Measurements from ENCODE around the gene CIROP.
"Not testable (repeated sequence)": the region's sequence is repeated elsewhere in the genome, so short reads cannot be mapped to it uniquely, and the experiment has no call there.

Gene CIROP

GRCh38 chr14:23110579-23111365 lies 6.0 kb upstream of the CIROP start:
- ATAC-seq (no peak), DNase-seq (ENCODE audit: low spot score in 2 of 2) (no peak)
- Mint-ChIP-seq H3K4me3 (no peak overlapping the region), H3K4me1 (peaks cover 8% of the 10 kb centered on the region), H3K27ac (no peak overlapping the region), H3K36me3 (no peaks in the 10 kb centered on the region), H3K9me3 (no peaks in the 10 kb centered on the region)

- ATAC-seq (no peak), DNase-seq (ENCODE audit: low spot score in 2 of 2) (no peak)
- H3K4me3 Mint-ChIP-seq, result no peak overlapping the region
- H3K9me3 Mint-ChIP-seq, result no peaks in the 10 kb centered on the region
- H3K27ac Mint-ChIP-seq, result no peak overlapping the region
- H3K36me3 Mint-ChIP-seq, result no peaks in the 10 kb centered on the region
- peaks cover 3% of the 10 kb centered on the region for H3K4me1 Mint-ChIP-seq
Observed at GRCh38 chr14:23109769-23110168, 5.0 kb upstream of the CIROP start.

GRCh38 chr14:23108169-23108568 lies 3.4 kb upstream of the CIROP start:
- not testable (repeated sequence) for H3K27ac Mint-ChIP-seq; H3K4me1 Mint-ChIP-seq; ATAC-seq; H3K9me3 Mint-ChIP-seq; H3K36me3 Mint-ChIP-seq; H3K4me3 Mint-ChIP-seq; DNase-seq (ENCODE audit: low spot score in 2 of 2)

GRCh38 chr14:23107620-23108019 lies 2.8 kb upstream of the CIROP start:
- H3K4me3 Mint-ChIP-seq; H3K9me3 Mint-ChIP-seq; ATAC-seq; H3K4me1 Mint-ChIP-seq; DNase-seq (ENCODE audit: low spot score in 2 of 2); H3K27ac Mint-ChIP-seq; H3K36me3 Mint-ChIP-seq: not testable (repeated sequence)

GRCh38 chr14:23106747-23107045 lies 1.9 kb upstream of the CIROP start:
- H3K9me3 Mint-ChIP-seq, result no peaks in the 10 kb centered on the region
- no peak overlapping the region for H3K4me3 Mint-ChIP-seq
- no peak for DNase-seq (ENCODE audit: low spot score in 2 of 2)
- ATAC-seq, result no peak
- H3K36me3 Mint-ChIP-seq, result no peaks in the 10 kb centered on the region
- peaks cover 4% of the 10 kb centered on the region for H3K4me1 Mint-ChIP-seq
- no peak overlapping the region for H3K27ac Mint-ChIP-seq

GRCh38 chr14:23105348-23105824 lies 597 bp upstream of the CIROP start:
- Mint-ChIP-seq H3K9me3 (no peaks in the 10 kb centered on the region), H3K36me3 (no peaks in the 10 kb centered on the region), H3K4me1 (peaks cover 6% of the 10 kb centered on the region), H3K4me3 (no peak overlapping the region), H3K27ac (no peak overlapping the region)
- ATAC-seq (no peak), DNase-seq (ENCODE audit: low spot score in 2 of 2) (no peak)

- no peaks in the 10 kb centered on the region for H3K9me3 Mint-ChIP-seq
- ATAC-seq, result no peak
- H3K36me3 Mint-ChIP-seq, result peaks cover 5% of the 10 kb centered on the region
- H3K27ac Mint-ChIP-seq, result no peak overlapping the region
- no peak for DNase-seq (ENCODE audit: low spot score in 2 of 2)
- no peak overlapping the region for H3K4me3 Mint-ChIP-seq
- H3K4me1 Mint-ChIP-seq, result peaks cover 6% of the 10 kb centered on the region
Observed at GRCh38 chr14:23104070-23104590, 659 bp downstream of the CIROP start.

GRCh38 chr14:23103581-23103980 lies 1.2 kb downstream of the CIROP start:
- H3K4me3 Mint-ChIP-seq, result no peak overlapping the region
- H3K27ac Mint-ChIP-seq, result no peak overlapping the region
- ATAC-seq (no peak), DNase-seq (ENCODE audit: low spot score in 2 of 2) (no peak)
- peaks cover 6% of the 10 kb centered on the region for H3K4me1 Mint-ChIP-seq
- H3K9me3 Mint-ChIP-seq, result no peaks in the 10 kb centered on the region
- H3K36me3 Mint-ChIP-seq, result peaks cover 11% of the 10 kb centered on the region

GRCh38 chr14:23102801-23103200 lies 2.0 kb downstream of the CIROP start:
- Mint-ChIP-seq H3K4me1 (peaks cover 6% of the 10 kb centered on the region), H3K27ac (no peak overlapping the region), H3K36me3 (peaks cover 18% of the 10 kb centered on the region), H3K9me3 (no peaks in the 10 kb centered on the region), H3K4me3 (no peak overlapping the region)
- DNase-seq (ENCODE audit: low spot score in 2 of 2) (no peak), ATAC-seq (no peak)

- no peak overlapping the region for H3K4me3 Mint-ChIP-seq
- H3K4me1 Mint-ChIP-seq, result peaks cover 13% of the 10 kb centered on the region
- no peak for DNase-seq (ENCODE audit: low spot score in 2 of 2)
- H3K36me3 Mint-ChIP-seq, result peaks cover 25% of the 10 kb centered on the region
- H3K27ac Mint-ChIP-seq, result no peak overlapping the region
- H3K9me3 Mint-ChIP-seq, result no peaks in the 10 kb centered on the region
- ATAC-seq, result peak; percentile 12
Observed at GRCh38 chr14:23101986-23102625, 2.7 kb downstream of the CIROP start.

- Mint-ChIP-seq H3K9me3 (no peaks in the 10 kb centered on the region), H3K4me3 (no peak overlapping the region), H3K4me1 (peaks cover 20% of the 10 kb centered on the region), H3K36me3 (peaks cover 31% of the 10 kb centered on the region), H3K27ac (no peak overlapping the region)
- DNase-seq (ENCODE audit: low spot score in 2 of 2), result no peak
- no peak for ATAC-seq
Observed at GRCh38 chr14:23101213-23101970, 3.4 kb downstream of the CIROP start.

GRCh38 chr14:23099212-23099861 lies 5.5 kb downstream of the CIROP start:
- peaks cover 20% of the 10 kb centered on the region for H3K4me1 Mint-ChIP-seq
- no peak for DNase-seq (ENCODE audit: low spot score in 2 of 2)
- no peak overlapping the region for H3K27ac Mint-ChIP-seq
- no peak for ATAC-seq
- H3K9me3 Mint-ChIP-seq, result no peaks in the 10 kb centered on the region
- H3K36me3 Mint-ChIP-seq, result peaks cover 31% of the 10 kb centered on the region
- H3K4me3 Mint-ChIP-seq, result no peak overlapping the region

GRCh38 chr14:23097786-23098185 lies 7.0 kb downstream of the CIROP start:
- Mint-ChIP-seq H3K4me1 (peaks cover 20% of the 10 kb centered on the region), H3K9me3 (no peaks in the 10 kb centered on the region), H3K4me3 (no peak overlapping the region), H3K36me3 (peaks cover 31% of the 10 kb centered on the region), H3K27ac (no peak overlapping the region)
- ATAC-seq, result no peak
- DNase-seq (ENCODE audit: low spot score in 2 of 2), result no peak

- DNase-seq (ENCODE audit: low spot score in 2 of 2) (no peak), ATAC-seq (peak; percentile 95)
- Mint-ChIP-seq H3K4me3 (no peak within 1 kb of the TSS), H3K36me3 (peaks cover 31% of the 10 kb centered on the region), H3K4me1 (peaks cover 23% of the 10 kb centered on the region), H3K9me3 (no peaks in the 10 kb centered on the region), H3K27ac (no peak within 1 kb of the TSS)
Observed at GRCh38 chr14:23095196-23096108, 9.3 kb downstream of the CIROP start, which contains the start of gene C14orf119. TSS of gene C14orf119 (plus strand) at chr14:23095505. CDS start at chr14:23097659, 2,154 bp downstream.
